Stimulated activated CD4-positive, alpha-beta T cell treated with anti-CD3 and anti-CD28 coated beads, Interleukin-12 subunit alpha, Interleukin-12 subunit beta, amount 100 ng/mL, for 24 hours (primary cell): ENCODE results near the gene ANKZF1.

Source experiments
- DNase-seq, 2 experiments: peaks; one replicate each; pipeline ENCODE4 v3.0.0-alpha.2; 2020; ENCODE audit warnings: low read depth in 2 of 2

ANKZF1 gene

DNA sequence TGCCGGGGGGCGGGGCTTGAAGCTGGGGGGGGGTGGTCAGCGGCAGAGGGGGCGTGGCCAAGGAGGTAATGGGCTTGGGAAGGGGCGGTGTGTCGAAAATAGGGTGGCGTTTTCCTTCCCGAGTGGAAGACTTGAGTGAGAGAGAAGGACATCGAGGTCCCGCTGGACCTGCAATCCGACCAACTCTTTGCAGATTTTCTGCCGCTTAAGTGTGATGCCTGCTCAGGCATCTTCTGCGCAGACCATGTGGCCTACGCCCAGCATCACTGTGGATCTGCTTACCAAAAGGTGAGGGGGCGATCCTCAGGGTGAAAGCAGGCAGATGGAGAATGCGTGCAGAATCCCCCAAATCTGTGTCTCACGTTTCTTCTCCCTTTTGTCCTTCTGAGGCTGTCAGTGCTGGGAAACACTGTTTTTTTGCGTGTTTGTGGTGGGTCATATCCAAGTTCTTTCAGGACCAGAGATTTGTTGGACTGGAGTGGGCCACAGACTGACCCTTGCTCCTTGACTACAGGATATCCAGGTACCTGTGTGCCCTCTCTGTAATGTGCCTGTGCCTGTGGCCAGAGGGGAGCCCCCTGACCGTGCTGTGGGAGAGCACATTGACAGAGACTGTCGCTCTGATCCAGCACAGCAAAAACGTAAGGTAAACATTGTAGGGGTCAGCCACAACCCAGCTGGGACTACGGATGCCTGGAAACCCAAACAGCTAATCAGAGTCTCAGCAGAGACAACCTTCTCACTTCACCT lies 22.3 kb upstream of the ANKZF1 start:
- DNase-seq = no peak

DNA sequence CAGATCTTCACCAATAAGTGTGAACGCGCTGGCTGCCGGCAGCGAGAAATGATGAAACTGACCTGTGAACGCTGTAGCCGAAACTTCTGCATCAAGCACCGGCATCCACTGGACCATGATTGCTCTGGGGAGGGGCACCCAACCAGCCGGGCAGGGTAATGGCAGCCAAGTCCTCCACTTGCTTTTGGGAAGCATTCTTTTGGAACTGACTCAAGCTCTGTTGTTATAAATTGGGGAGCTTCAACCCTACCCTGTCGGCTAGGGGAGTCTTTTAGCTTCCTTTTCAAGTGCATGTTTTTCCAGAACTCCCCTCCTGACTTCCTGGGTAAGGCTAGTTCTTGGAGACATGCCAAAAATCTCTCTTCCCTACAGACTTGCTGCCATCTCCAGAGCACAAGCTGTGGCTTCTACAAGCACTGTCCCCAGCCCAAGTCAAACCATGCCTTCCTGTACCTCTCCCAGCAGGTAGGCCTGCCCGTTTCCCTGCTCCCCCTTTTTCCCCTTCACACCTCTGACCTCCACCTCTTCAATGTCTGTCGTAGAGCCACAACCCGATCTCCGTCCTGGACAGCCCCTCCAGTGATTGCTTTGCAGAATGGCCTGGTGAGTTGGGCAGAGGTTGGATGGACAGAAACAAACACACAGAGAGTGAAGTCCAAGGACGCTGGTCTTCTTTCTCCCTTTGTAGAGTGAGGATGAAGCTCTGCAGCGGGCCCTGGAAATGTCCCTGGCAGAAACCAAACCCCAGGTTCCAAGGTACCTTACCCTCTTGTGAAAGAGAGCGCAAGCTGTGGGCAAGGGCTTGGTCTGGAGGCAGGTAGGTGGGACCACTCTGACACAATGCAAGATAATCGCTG lies 21.5 kb upstream of the ANKZF1 start:
- no peak for DNase-seq

DNA sequence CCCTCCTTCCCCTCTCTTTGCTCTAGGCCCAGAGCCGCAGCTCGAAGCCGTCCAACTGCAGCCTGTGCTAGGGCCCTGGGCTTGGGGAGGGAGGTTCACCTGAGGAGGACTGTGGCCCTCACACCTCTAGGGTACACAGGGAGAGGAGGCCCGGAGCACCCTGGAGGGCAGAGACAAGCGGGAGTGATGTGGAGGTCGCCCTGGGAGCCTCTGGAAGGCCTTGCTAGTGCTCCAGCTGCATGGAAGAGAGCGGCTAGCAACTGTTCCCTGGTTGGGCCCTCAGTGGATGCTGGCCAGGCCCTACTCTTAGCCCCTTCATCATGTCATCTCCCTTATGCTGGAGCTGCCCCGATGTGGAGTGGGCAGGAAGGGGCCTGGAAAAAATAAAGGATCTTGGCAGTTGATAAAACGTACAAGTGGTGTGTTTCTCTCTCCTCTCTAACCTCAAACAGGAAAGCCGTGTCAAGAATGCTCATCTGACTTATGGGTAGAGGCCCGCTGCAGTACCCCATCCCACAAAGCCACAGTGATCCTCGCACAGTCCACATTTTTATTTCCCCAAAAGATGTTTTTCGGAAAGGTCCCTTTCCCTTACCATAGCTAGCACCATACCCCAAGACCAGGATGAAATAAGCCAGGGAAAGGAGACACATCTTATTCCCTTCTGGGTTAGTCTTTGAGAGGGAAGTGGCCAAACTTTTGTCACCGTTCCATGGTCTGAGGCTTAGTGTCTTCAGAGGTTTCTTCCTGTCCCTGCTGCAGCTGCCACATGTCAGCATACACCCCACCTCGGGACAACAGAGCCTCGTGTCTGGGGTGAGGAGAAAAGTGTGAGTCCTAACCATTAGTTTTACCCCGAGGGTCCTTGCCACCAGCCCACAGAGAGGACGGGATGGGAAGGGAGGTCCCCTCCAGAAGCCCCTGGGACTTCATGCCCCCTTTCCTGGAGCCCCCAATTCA lies 20.1 kb upstream of the ANKZF1 start:
- DNase-seq = no peak

DNA sequence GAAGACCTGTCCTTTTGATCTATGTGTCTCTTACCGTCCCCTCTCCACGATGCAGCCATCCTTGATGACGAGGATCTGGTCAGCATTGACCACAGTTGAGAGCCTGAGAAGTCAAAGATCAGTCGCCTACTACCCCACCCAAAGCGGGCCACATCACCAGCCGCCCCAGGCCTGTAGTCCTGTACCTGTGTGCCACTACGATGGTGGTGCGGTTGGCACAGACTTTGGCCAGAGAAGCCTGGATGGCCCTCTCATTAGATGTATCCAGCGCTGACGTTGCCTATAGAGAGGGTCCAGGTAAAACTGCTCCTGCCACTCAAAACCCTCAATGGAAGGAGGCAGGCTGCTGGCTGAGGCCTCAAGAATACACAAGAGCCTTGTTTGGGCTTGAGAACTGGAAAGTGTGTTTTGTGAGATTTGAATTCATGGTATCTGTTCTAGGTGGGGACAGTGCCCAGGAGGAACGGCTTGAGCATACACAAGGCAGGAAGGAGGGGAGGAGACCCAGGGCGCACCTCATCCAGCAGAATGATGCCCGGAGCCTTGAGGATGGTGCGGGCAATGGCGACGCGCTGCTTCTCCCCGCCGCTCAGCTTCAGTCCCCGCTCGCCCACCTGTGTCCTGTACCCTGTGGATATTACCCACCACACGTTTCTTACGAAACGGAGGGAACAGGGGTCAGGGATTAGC lies 19.3 kb upstream of the ANKZF1 start:
- no peak for DNase-seq

DNA sequence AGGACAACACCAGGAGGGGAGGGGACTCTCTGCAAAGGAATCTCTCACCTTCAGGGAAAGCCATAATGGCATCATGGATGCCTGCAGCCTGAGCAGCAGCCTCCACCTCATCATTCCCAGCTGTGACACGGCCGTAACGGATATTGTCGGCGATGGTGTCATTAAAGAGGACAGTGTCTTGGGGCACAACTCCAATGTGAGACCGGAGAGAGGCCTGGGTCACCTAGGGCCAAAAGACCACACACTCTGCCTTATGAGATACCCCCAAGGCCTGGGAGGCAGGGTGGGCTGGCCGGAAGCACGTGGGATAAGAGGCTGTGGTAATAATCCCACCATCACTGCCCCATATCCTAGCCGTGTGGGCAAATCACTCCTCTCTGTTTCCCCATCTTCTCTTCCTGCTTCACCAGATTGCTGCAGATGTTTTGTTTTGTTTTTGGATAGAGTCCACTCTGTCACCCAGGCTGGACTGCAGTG lies 18.7 kb upstream of the ANKZF1 start:
- no peak for DNase-seq

DNA sequence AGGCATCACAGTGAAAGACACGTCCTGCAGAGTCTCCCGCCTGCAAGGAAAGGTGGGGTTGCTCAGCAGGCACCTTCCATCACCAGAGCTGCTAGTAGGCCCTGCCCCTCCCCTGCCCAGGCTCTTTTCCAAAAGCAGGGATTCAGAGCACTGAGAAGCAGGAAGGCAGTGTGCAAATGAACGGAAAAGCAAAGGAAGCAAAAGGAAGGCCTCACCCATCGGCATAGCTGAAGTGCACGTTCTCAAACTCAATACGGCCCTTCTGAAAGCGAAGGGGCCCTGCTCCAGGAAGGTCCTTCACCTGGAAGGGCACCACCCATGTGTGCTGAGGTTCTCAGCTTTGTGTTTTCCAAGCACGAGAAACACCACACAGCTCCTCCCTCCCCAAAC lies 16.6 kb upstream of the ANKZF1 start:
- DNase-seq = no peak

DNA sequence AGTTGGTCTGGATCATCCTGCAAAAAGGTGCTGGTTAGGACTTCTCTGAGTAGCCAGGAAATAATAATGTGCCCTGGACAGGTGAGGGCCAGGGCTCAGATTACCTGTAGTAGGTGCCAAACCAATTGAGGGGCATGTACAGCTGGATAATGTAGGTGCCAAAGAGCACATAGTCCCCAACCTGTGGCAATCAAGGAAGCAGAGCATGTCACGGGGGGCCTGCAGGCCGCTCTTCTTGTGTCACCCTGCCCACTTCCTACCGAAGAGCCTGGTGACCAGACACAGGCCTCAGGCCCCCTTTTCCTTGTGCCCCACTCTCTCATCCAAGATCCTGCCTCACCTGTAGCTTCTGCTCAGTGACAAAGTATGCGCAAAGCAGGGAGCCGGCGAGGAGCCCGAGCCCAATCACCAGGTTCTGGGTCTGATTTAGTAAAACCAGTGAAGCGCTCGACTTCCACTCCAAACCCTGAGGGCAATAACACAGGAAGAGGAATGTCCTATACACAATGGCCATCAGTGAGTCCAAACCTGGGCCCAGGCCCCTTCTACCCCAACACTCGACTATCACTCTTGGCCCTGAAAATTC lies 16.0 kb upstream of the ANKZF1 start:
- DNase-seq = no peak

DNA sequence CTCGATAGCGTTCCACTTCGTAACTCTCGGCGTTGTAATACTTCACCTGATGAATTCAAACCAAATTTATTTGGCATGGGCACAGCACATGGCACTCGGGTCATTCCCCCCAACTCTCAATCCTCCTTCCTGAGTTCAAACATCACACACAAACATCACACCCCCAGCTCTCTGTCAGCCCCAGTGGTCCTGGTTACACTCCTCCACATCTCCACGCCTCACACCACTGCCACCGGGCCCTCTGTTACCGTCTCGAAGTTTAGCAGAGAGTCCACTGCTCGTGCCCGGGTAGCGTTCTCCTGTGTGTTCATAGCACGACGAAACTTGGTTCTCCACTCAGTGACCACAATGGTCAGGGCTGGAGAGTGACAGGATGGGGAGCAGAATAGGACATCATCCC lies 15.5 kb upstream of the ANKZF1 start:
- DNase-seq = no peak

DNA sequence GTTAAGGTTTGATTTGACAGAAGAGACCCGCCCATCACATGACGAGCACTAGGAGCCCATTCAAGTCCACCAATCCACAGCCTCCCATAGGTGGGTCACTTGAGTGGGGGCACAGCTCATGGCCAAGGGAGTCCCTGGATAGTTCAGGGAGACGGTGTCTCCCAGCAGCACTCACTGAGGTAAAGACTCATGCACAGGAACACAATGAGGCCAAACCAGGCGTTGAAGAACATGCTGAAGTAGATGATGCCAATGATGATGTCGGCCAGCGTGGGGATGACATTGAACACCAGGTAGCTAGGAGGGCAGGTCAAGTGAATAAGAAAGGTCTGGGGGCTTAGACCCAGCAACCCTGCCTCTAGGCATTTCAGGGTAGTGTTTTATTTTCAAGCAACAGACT lies 14.8 kb upstream of the ANKZF1 start:
- DNase-seq = no peak

DNA sequence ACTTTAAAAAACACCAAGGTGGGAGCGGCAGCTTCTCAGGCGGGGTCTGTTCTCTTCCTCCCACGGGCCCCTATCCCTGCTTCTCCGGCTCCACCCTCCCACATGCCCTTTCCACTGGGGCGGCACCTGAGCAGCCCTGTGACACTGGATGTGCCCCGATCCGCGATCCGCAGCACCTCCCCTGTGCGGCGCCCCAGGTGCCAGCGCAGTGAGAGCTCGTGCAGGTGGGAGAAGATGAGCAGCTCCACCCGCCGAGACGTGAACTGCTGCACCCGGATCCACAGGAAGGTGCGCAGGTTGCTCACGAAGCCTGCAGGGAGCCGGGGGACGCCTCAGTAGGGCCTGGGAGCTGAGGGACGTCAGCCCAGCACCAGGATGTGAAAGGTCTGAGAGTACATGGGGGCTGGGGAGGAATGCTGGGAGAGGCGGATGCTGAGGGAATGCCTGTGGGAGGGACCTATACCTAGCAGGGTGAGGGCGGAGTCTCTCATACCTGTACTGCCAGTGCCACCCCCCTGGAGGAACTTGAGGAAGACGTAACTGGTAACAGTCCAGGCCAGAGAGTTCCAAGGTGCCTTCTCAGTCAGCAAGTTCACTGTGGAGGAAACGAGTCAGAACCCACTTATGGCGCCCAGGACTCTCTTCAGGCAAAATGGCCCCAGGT lies 13.6 kb upstream of the ANKZF1 start:
- DNase-seq = no peak

DNA sequence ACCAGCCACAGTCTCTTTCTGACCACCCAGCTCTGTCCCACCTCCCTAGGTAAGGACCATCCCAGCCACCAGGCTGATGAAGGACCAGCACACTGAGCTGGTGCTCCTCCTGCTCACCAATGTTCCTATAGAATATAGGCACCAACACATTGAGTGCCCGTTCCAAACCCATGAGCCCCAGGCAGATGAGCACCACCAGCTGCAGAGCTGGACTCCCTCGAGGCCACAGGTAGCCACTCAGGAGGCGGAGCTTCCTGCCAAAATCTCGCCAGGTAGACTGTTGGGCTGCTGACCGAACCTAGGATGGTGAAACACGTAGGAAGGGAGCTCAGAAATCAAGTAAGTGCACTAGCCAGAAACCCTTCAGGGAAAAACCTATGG lies 13.1 kb upstream of the ANKZF1 start:
- no peak for DNase-seq

DNA sequence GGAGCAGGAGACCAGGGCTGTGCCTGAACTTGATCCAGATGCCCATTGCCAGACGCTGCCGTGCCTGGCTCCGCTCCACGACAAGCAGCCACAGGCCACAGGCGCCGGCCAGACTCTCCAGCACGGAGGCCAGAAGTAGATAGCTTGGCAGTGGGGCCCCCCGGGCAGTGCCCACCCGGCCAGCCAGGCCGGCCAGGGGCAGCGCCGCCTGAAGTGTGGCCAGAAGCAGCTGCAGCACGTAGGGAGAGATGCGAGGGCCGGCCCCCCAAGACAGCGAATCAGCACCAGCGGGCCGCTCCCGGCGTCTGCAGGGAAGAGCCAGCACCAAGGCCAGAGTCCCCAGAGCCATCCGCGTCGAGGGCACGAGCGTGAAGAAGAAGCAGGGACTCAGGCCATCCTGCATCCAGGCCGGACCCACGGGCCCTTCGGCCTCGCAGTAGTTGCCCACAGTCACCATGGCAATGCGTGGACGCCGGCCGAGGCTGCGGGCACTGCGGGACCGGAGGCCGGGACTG lies 11.3 kb upstream of the ANKZF1 start:
- peak in 1 of 2 experiments; percentile 29 for DNase-seq

DNA sequence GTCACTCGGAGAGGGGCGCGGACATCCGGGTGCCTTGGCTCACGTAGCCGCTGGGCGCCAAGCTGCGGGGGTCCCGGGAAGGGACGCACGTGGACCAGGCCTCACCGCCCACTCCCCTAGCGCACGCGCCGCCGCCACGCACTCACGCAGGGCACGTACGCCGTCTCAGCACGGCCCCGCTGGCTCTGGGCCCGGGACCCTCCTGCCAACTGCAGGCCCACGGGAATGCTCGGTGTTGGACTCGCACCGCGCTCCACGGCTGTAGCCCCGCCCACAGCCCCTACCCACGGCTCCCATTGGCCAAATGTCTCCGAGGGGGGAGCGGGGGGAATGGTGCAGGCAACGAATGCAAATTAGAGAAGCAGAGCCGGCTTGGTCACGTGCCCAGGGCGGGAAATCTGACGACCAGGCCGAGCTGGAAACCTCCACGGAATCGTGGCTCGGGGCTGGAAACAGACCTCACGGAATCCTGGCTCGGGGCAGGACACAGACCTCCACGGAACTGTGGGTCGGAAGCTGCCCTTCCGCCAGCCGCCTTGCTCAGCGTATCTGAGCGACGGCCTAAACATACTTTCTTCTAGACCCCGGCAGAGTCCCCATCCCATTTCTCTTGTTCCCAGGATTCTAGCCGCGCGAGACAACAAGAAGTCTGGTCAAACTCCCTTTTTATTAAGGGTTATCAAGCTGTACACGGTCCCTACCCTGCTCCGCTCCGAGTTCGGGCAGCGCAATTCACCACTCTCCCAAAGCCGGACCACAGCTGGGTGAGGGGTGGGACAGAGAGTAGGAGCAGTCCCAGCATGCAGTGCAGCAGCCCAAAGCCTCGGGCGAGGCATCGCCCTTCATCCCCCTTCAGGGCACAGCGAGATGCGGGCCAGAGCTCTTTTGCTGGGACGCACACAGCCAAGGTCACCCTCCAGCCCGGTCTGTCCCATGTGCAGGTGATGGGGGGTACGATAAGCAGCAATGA lies 10.6 kb upstream of the ANKZF1 start, which contains the start of gene ABCB6:
Gene ABCB6, minus strand, starts transcription at position 227 of the 970 bp plus-strand sequence. CDS start 285 bp downstream, outside the sequence.
- peak; percentile 80 to 91 for DNase-seq

DNA sequence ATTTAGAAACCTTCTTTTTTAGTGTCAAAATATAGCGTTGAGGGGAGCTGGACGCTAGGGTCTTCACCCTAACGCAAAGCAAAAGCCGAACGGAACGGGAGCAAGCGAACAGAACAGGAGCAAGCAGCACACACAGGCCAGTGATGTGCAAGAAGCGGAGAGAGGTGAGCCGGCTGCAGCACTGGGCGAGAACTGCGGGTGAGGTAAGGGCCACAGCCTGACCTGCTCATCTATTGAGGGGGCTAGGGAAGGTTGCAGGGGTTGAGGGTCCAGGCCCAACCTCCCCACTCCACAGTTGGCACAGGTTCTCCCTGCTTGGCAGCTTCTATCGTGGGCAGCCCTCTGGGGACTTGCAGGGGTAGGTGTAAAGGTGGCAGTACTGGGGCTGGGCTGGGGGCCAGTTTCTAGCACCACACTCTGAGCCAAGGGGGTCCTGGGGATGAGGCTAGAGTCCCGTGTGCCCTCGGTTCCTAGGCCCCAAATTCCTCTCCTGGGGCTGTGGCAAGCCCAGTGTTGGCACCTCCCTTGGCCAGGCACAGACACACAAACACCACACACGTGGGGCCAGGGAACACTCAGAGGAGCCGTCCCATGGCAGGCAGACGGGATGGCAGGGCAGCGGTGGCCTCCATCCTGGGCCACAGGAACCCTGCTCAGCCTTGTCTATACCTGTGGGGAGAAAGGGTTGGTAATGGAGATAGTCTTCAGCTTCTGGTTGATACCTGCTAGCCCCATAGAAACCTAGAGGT lies 9.6 kb upstream of the ANKZF1 start:
- no peak for DNase-seq

DNA sequence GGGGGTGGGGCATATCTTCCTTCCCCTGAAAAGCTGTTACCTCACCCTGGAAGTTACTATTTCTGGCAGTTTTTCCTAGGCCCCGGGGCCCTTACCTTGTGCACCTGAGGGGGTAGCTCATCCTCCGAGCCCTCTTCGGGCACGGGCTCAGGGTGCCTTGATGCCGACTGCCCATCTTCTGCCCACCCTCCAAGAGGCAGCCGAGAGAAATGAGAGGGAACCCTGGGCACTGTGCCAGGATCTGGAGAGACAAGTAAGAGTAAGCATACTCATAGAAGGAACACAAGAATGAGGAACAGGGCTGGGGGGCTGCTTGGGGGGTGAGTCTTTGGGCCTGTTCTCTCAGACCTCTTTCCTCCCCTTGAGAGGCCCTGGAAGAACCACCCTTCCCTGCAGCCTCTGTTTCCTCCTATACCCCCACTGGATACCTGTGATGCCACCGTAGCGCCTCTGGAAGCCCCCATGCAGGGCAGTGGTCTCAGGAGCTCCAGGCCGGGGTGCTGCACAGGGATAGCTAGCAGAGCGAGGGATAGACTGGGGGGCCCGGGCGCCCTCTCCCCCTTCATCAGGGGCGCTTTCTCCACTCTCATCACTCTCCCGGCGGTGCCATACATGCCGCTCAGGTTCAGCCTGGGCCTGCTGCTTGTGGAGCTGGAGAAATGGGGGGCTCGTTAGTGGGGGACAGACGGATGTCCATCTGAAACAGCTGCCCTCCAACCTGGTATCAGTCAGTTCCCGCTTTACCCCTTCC lies 8.8 kb upstream of the ANKZF1 start:
- DNase-seq = no peak

DNA sequence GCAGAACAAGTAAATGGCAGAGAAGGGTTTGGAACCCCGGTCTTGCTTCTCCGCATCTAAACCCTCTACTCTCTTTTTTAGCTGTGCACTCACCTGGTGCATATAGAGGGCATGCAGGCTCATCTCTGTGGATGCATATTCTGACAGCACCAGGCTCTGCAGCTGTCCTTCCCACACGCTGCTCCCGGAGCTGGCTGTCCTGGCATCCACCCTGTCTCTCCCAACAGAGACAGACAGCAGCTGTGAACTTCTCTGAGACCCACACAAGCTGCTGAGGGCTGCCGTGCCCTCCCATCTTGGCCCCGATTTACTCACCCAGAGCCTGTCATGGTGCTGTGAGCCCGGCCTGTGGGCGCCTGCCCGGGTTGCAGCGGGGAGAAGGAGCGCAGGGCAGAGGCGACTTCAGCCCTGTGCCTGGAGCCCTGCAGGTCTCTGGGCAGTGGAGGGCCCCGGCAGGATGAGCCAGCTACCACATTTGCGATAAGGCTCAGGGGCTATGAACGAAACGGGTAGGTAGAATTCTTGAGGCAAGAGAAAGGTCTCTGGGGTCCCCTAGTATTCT lies 7.6 kb upstream of the ANKZF1 start:
- no peak for DNase-seq
